LNCaP clone FGC (cell line): ENCODE measurements around the gene MYH7B.

Source experiments
- DNase-seq: peaks from one replicate; pipeline ENCODE4 v3.0.0-alpha.2; 2011; ENCODE audit warnings: low read depth
- H3K4me3 ChIP-seq: 2 replicates; pipeline ENCODE4 v1.5.1; 2011; ENCODE audit warnings: mild to moderate bottlenecking, low read depth, low read length, control low read depth
- CTCF ChIP-seq: IDR thresholded peaks from 2 replicates; pipeline ENCODE4 v1.5.1; 2012; ENCODE audit warnings: mild to moderate bottlenecking; ENCODE audit not compliant: control insufficient read depth, insufficient read depth; ENCODE audit errors: extremely low read depth

MYH7B gene

GRCh38 chr20:34980543-34981233 lies 25.0 kb downstream of the MYH7B start:
- DNase-seq = no peak
- H3K4me3 ChIP-seq = no peak overlapping the region
- no peak for TF ChIP-seq CTCF

DNA sequence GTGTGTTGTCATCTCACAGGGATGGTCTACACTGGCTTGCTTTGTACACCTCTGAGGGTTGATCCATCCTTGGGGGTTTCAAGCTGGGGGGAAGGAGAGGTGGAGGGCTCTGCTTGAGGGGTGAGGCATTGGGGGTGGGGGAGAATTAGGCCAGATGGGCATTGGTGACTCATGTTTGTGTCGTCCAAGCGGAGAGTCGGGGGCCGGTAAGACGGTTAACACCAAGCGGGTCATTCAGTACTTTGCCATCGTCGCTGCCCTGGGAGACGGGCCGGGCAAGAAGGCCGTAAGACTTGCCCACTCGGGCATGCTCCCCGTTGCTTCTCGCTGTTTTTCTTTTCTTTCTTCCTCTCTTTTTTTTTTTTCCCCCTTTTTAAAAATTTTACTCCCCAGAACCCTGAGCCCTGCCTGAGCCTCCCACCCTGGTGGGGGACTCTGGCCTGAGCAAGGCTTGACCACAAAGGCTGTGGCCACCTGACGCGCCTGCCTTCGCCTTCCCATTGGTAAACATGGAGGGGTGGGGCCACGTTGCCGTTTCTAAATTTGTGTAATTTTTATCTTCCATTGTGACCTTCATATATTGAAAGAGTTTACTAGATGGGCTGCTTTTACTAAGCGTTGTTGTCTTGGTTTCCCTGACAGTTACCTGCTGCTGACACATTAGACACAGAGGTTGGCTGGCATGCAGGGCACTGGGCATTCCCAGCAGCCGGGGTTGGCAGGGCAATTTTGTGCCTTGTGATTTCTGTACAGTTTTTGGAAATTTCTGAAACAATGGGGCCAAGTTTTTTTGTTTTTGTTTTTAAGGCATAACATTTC lies 26.8 kb downstream of the MYH7B start:
- DNase-seq = no peak
- TF ChIP-seq CTCF = no peak
- H3K4me3 ChIP-seq = no peak overlapping the region

DNA sequence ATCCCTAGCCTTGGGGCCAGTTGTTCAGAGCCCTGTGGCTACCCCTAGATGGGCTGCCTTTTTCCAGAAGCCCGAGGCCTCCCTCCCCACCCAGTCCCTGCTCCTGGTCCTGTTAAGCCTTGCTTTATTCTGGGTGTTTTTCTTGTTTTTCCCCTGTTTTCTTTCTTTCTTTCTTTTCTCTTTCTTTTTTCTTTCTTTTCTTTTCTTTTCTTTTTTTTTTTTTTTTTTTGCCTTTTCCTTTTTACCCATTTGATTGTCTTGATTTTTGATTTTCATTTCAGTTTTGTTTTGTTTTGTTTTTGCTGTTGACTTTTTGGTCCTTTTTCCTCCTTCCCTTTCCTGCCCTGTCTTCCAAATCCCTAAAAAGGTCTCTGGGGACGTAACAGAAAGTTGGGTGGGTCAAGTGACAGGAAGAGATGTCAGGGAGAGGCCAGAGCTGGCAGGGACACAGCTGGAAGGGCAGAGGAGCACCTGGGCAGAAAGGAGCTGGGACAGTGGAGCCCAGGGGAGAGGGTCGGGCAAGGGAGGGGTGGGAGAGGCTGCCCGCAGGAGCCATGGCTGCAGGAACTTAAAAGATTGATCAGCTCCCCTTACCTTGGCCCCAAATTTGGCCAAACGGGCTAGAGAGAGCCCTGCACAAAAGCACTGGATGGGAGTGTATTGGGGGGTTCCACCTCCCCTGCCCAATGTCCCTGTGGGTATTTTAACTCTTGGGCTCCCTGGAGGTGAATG lies 27.6 kb downstream of the MYH7B start:
- TF ChIP-seq CTCF = no peak
- no peak overlapping the region for H3K4me3 ChIP-seq
- no peak for DNase-seq

- TF ChIP-seq CTCF = no peak
- no peak overlapping the region for H3K4me3 ChIP-seq
- no peak for DNase-seq
Measured at GRCh38 chr20:34983995-34984735, 28.5 kb downstream of the MYH7B start.

DNA sequence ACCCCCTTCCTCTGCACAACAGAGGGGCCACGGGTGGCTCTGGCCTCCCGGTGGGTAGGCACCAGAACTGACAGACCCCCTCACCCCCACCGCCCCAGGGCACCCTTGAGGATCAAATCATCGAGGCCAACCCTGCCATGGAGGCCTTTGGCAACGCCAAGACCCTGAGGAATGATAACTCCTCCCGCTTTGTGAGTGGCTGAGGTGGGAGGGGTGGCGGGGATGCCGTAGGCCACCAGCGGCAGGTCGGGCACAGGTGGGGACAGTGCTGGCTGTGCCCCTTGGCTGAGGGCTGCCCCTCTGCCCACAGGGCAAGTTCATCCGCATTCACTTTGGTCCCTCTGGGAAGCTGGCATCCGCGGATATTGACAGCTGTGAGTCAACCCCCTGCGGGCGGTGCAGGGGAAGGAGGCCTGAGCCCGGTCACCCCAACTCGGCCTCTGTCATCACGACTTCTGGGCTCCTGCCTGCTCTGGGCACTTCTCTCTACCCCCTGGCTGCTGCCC lies 29.1 kb downstream of the MYH7B start:
- no peak for DNase-seq
- no peak for TF ChIP-seq CTCF
- no peak overlapping the region for H3K4me3 ChIP-seq
